Forelimb muscle (tissue), 1 donor: ENCODE data around the gene HDHD2. TPM values are rescaled to one million over a fixed set of nuclear protein-coding genes. Genes with fewer than 3 reads are reported as not detected.

ENCODE experiments used
- DNase-seq: peaks from one replicate; pipeline ENCODE4 v3.0.0-alpha.2; 2013; ENCODE audit warnings: low read depth
- polyA plus RNA-seq: library from polyadenylated mRNA; unstranded; fragments of 120-200 nt; gene quantifications from one replicate; pipeline ENCODE4 v1.2.1, GENCODE V29; 2013; ENCODE audit not compliant: insufficient read length

Gene HDHD2
- polyA plus RNA-seq, 1 donor: 18.6 TPM

DNA sequence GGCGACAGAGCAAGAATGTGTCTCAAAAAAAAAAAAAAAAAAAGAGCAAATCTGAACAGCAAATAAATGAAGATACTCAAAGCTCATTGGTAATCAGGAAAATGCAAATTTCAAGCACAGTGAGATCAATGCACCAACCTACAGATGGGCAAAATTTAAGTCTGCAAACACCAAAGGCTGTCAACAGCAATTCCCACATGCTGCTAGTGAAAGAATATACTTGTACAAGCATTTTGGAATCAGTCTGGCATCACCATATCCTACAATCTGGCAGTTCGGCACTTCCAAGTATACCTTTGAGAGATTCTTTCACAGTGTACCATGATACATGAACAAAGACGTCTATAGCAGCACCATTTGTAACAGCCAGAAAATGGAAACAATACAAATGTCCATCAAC, 4.1 kb downstream of the HDHD2 start:
- DNase-seq: no peak

DNA sequence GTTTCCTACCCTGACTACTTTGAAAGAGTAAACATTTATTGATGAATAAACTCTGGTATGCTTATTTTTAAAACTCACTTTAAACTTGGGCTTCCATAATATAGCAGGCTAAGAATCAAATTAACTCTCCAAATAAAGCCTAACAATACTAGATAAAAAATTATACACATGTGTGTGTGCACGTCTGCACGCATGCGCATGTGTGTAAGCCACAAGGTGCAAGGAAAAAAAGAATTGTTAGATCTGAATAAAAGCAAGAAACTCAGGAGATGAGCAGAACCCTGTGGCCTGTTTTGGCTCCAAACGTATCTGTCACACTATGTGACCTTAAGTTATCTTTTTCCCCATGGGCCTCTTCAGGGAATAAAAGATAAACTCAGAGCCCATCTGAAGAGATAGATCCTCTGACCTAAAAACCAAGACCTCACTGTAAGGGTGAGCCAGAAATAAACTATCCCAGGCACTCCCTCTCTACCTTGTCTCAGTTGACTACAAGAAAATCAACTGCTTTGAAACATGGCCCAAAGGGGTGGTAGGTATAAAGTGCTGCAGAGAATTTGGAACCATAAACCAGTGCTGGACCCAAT, 6.3 kb downstream of the HDHD2 start:
- no peak for DNase-seq

DNA sequence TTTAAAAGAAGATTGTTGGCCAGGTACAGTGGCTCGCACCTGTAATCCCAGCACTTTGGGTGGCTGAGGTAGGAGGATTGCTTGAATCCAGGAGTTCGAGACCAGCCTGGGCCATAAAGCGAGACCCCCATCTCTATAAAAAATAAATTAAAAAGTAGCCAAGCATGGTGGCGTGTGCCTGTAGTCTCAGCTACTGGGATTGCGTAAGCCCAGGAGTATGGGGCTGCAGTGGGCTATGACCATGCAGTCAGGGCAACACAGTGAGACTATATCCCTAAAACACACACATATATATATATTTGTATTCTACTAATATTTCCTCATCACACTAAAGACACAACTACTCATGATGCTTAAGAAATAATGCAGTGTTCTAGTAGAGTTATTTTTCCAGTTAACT, 7.1 kb downstream of the HDHD2 start:
- no peak for DNase-seq

DNA sequence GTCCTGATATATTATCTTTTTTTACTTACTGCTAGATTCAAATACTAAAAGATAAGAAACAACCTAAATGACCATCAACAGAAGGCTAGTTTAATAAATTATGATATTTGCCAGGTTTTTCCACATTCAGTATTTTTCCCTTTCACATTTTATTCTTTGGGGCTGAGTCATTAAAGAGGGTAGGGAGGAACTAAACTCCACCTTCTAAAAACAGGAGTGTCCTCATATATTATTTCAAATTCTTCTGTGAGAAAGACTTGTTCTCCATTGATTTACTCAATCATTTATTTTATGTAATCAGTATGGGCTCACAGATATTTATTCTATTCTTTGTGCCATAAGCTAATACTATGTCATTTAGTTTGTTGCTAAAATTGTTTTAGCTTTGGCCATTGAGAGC, 9.0 kb downstream of the HDHD2 start:
- no peak for DNase-seq

DNA sequence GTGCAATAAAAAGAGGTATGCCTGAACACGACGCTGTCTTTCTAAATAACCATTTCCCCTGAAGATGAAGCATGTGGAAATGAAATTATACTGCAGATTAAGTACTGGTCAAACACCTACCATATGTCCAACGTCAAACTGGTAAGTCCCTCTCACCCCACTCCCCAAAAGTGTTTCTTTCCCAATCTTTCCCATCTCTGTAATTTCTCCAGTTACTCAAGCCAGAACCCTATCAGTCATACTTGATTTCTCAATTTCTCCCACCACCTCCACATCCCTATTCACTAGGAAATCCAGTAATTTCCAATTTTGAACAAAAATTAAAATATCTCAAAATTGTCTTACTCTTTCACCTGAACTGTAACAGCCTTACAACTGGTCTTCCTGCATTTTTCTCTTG, 29.2 kb downstream of the HDHD2 start:
- no peak for DNase-seq

DNA sequence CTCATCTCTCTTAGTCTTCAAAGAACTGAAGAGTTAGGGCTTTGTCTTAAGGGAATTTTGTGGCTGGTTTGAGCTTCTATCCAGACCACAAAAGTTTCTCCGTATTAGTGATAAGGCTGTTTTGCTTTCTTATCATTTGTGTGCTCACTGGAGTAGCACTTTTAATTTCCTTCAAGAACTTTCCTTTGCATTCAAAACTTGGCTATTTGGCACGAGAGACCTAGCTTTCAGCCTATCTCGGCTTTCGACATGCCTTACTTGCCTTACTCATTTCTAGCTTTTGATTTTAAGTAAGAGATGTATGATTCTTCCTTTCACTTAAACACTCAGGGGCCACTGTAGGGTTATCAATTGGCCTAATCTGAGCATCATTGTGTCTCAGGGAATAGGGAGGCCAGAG, 29.9 kb downstream of the HDHD2 start:
- DNase-seq: no peak

DNA sequence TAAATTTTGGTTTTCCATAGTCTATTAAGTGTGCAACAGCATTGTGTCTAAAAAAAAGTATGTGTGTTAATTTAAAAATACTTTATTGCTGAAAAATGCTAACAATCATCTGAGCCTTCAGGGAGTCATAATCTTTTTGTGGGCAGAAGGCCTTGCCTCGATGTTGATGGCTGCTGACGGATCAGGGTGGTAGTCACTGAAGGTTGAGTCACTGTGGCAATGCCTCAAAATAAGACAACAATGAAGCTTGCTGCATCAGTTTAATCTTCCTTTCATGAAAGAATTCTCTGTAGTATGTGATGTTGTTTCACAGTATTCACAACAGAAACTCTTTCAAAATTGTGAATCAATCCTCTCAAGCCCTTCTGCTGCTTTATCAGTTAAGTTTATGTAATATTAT, 31.3 kb downstream of the HDHD2 start:
- no peak for DNase-seq

DNA sequence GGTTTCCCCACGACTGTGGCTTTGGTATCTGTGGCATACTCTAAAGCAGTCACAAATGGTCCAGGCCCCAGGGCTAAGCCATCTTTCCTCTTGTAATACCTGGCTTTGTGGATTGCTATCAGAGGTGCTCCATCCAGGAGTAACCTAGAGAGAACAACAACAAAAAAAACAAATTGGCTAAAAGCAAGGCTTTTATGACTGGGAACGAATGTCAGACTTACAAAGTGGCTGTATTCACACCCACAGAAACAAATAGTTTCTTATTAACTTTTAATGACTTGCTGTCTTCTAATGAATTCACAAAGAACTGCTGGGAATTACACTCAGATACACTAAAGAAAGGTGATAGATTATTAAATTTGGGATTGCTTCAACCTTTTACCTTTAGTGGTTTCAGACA, 35.1 kb downstream of the HDHD2 start:
- DNase-seq: no peak

DNA sequence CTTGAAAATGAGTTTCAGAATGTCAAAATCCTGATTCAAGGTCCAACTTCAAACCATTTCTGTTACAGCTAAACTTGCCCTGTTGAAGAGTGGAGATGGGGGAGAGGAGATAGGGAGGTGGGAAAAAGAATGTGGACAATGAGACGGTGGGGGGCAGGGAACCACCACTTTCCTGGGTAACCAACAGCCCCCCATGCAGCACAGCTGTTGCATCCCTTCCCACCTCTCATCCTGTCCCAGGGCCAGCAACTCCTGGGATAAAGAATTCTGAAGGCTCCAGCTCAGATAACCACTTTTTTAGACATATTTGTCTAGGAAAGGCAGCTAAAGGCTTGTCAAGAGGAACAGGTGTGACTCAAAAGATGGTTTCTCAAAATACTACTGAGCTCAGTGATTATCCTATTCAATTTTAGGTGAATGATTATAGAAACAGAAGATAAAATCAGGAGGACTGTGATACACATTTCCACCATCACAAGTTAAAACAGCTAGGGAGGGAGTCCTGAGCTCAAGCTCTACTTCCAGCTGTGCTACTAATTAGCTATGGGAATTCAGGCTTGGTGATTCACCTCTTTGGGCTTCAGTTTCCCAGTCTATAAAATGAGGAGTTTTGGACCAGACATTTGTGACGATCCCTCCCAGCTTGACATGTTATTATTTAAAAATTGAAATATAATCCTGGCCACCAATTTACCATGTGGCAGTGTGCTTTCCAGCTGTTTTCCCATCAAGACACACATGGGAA, 36.3 kb downstream of the HDHD2 start:
- DNase-seq: no peak

DNA sequence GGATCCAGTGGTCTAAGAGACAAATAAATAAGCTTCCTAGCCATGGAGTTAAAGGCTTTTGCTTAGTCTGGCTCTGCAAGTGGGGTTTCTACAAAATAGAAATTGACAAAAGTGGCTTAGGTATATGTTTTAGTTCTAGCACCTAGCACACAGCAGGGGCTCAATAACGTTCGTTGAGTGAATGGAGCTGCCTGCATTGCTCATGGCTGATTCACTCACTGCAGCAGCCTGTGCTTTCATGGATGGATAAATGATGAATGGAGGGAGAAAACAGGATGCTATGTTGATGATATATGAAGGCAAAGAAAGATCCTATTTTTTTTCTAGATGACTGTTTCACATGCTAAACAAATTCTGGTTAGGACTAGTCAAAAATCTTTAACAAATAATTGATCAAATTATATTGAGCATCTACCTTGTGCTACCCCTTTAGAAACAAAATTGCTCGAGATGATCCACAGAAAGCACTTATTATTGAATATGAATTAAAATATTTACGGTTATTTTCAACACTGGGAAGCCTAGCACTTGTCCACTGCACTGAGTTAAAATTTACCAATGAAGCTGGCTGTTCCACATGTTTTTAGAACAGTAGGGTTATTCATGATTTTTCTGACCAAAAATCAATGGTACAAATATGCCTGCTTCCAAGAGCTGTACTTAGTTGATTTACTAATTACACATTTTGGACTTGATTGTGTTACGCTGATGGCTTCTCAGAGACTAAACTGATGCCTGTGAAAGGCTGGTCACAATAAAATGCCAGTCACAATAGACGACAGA, 39.6 kb downstream of the HDHD2 start:
- DNase-seq: no peak

DNA sequence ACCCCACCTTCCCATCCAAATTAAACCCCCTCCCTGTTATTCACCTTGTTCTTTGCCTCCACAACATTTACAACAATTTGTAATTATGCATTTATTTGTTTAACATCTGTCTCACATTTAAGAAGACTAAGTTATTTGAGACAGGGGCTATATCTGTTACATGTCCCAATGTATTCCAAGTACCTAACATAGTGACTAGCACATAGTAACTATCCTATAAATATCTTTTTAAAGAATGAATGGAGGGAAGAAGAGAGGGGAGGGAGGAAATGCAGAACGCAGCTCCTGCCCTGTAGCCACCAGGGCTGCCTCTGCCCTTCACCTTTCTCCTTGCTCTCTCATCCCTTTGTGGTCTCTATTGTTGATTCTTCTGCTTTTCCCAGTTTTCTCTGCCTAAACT, 40.6 kb downstream of the HDHD2 start:
- no peak for DNase-seq

DNA sequence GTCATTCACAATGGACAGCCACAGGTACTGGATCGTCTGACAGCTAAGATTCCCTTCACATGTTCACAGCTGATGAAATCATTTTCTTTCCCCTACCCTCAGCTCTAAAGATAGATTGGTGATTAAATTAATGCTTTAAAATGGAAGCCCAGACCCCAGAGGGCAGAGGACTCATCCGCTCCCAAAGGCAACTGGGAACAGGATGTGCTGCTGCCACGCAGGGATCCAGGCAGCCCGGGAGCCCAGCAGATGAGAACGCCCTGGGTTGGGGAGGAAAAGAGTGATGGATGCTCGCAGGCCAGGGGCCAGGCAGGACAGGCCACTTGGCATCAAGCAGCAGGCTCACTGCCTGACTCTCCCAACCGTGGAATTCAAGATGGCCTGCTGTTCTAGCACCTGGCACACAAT, 41.3 kb downstream of the HDHD2 start:
- no peak for DNase-seq

DNA sequence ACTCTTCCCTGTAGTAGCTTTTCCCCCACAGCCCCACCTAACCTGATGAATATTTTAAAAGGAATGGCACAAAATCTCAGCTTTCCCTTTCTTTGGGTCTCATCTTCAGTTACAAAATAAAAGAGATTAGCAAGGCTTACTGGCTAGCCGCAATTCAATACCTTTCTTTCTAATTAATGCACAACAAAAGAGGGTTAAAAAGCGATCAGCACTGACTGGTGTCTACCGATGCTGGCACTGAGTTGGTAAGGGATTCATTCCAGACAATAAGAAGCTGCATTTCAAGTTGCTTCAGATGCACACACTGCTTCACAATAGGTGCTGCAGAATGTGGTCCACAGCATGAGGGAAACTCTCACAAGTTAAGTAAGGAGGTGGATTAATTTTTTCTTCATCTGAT, 41.9 kb downstream of the HDHD2 start:
- DNase-seq: no peak

DNA sequence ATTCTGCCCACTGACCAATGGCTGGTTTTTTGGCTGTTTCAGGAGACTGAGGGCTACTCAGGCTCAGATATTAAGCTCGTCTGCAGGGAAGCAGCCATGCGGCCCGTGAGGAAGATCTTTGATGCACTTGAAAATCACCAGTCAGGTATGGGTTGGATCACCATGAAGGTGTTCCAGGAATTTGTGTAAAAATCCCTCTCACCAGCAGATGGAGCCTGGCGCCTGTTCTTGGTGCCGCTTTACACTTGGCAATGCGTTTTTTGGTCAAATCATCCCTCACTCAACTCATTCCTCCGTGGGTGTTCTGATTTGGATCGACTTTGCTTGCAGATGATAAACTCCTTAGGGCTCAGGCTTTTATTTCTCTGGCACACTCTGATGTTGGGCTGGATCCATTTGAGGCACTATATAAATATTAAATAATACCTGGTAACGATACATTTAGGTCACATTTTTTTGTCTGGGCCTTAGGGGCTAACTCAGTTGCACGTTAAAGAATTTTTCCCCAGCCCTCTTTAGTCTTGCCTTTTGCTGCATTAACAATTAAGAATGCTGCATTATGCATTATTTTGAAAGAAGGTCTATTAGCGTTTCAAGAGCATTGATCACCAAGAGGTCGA, 50.0 kb downstream of the HDHD2 start:
- peak; percentile 8 for DNase-seq

DNA sequence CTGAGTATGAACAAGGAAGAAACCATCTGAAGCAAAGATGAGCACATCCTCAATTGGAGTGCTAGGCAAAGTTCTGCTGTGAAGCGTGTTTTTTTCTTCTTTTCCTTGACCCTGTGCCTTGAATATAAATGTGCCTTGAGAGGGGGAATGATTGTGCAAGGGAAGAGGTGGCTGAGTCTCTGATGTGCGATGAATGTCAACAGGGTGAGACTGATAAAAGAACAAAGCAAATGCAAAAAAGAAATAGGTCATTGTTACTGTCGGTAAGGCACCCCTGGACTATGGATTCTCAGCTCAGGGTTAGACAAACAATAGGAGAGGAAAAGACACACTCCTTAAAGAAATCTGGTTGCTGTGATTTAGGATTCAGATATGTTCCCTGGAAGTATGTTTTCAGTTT, 54.5 kb downstream of the HDHD2 start:
- no peak for DNase-seq

DNA sequence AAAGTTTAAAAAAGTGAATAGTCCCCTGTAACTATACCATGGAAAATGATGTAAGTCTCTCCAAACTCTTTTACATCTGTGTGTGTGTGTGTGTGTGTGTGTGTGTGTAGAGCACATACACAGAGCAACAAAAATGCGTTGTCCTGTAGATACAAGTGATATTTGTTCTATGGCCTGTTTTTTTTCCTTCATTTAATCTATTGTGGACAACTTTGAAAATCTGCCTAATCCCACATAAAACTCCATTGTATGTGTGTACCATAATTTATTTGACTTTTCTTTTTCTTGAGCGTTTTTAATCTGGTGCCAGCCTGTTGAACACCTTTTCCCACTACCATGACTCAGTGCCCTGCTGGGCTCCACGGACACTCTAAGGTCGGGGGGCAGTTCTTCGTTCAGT, 62.6 kb downstream of the HDHD2 start:
- DNase-seq: no peak

DNA sequence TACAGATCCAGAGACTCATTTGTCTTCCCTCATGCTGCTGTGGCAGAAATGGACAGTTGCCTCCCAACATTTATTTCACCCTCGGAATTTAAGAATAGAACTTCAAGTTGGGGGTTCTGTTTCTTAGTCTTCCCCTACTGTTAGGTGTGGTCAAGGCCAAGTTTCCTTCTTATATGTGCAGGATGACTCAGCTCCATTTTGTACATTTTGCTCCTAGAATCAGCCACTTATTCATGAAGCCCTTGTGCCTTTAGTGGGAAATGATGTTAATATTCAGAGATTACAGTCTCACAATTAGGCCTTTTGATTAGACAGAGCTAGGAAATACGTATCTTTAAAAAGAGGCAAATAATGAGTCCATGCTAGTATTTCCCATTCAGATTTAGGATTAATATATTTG, 68.7 kb downstream of the HDHD2 start:
- DNase-seq: no peak

DNA sequence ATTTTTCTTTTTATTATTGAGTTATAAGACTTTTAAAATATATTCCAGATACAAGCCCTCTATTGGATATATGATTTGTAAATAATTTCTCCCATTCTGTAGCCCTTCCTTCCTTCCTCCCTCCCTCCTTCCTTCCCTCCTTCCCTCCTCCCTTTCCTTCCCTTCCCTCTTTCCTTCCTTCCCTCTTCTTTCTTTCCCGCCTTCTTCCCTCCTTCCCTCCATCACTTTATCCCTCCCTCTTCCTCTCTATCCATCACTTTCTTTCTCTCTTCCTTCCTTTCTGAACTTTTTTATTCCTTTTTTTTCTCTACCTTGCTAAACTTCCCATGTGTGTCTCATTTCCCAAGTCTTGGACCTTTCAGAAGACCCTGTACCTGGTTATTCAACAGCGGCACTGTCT, 69.4 kb downstream of the HDHD2 start:
- DNase-seq: no peak

DNA sequence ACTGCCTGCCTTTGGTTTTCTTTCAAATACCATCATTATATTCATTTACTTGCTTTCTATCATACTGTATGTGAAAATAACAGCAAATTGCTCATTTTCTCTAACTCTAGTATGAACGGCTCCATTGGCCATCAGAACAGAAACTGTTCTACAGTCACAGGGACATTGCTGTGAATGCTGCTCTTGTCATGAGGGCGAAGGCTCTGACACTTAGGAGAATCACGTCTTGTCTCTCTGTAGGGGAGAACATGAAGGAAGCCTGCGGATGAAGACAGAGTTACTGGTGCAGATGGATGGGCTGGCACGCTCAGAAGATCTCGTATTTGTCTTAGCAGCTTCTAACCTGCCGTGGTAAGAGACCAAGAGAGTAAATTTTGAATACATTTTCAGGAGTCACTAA, 73.2 kb downstream of the HDHD2 start:
- no peak for DNase-seq

DNA sequence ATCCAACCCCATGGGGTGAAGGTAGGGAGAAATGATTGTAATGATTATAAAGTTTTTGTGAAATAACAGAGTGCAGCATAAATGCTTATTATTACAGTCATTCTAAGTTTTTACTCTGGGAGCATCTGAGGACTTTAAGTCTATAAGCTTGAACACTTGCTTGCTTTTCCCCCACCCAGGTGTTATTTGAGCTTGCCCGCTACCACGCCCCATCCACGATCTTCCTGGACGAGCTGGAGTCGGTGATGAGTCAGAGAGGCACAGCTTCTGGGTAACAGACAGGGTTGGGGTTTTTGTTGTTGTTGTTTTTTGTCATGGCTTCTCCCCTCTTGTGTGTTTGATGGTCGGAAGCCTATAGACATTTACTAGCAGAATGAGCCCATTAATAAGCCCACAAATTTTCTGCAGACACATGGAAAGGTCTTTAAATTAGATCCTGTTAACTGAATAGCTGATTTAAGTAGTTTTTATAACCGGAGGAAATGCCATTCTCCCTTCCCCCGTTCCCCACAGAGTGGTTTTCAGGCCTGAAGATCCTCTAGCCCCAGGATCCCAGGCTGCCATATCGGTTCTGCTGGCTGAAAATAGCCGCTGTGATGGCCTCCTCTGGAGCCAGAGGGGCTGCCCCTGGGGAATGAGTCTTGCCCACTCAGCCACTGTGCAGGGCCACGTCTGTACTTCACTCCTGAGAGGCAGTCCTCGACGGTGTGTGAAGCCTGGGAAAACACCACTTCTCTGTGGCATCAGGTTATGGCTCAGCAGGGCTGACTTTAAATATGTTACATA, 75.0 kb downstream of the HDHD2 start:
- DNase-seq: no peak

DNA sequence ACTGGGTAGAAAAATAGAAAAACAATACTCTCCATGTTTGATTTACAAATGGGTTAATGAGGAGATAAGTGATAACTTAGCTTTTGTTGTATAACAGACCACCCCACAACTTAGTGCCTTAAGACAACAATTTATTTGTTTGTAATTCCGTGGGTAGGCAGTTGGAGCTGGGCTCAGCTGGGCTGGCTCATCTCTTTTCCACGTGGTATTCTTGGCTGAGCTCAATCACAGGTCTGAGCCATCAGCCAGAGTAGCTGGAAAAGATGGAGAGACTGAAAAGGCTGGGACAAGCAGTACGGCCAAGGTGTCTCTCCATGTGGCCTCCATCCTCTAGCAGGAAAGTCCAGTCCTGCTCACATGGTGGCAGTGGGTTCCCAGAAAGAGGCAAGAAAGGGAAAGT, 82.7 kb downstream of the HDHD2 start:
- no peak for DNase-seq

DNA sequence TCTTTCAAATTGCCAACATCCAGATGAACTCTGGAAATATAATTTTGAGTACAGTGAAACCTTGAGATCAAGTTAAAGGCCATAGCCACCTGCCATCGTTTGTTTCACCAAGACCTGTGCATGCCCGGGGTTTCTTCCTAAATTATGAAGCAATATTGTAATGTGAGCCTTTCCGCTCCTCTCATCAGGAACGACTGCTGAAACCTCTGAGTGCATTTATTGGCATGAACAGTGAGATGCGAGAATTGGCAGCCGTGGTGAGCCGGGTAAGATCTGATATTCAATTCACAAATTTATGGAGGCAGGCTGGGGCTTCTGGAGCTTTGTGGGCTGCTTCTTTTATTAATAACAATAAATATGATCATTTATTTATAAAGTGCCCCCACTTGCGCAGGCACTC, 87.2 kb downstream of the HDHD2 start:
- no peak for DNase-seq
